ENCODE results near the gene ATE1.
"Not testable (repeated sequence)": the region's sequence is repeated elsewhere in the genome, so short reads cannot be mapped to it uniquely, and the experiment has no call there.

ATE1 gene

DNA sequence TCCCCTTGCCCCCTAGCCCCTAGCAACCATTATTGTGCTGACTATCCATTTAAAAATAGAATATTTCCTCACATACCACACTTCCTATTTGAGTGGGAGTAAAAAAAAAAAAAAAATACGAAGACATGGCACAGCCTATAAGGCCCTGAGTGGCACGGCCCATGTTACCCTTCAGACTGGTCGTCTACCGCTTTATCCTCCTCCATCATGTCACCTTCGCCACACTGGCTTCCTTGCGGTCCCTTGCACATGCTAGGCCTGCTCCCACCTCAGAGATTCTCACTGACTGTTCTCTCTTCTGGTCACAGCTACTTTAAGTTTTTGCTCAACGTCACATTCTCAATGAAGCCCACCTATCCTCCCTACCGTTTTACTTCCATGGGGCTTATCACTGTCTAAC is 130.3 kb downstream of the ATE1 start:
- in situ Hi-C loops (cut with MboI; ENCODE audit: low sequenced_read_pairs) = no loop called here

DNA sequence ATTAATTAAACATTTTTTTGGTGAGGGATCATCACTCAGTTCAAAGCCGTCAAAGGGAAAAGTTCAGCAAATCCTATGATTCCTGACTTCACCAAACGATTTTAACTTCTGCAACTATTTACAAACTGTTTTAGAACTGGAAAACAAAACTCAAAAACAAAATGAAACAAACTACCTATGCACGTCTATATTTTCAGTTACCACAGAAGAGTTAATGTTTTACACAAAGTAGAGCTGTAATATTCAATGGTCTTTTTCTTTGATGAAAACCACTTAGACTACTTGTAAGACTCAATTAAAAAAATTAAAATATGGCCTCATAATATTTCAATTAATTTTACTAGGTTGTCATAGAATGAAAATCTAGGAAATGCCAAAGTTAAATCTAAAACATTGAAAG is 131.5 kb downstream of the ATE1 start:
- in situ Hi-C loops (cut with MboI; ENCODE audit: low sequenced_read_pairs) = no loop called here

DNA sequence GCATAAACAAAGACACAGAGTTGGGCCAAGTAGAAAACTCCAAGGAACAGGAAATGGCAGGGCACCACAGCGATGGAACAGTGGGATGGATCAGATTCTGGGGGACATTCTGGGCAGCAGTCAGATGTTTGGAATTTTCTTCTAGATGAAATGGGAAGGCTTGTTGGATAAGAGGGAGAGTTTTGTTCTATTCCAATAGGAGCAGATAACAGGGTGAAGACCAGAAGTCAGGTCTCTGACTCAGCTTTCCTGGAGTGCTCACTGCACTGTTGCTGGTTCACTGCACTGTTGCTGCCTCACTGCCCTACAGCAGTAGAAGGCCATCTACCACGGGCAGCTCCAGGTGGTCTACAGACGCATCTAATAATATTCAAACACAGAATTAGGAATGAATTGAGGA is 135.6 kb downstream of the ATE1 start:
- in situ Hi-C loops (cut with MboI; ENCODE audit: low sequenced_read_pairs) = no loop called here

DNA sequence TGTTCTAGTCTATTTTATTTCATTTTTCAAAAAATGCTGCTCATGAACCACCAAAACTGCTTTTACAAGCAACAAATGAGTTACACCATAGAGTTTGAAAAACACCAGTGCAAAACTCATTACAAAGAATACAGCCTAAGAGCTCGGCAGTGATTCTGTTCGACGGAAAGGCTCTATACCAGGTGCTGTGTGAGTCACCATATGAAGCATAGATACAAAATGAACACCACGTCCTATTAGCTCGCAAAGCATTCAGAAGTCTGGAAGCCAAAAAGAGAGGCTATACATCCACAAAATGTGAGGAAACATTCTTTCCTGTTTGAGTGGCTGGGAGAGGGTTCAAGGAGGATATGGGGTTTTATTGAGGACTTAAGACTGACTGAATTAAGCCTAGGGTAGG is 136.1 kb downstream of the ATE1 start:
- in situ Hi-C loops (cut with MboI; ENCODE audit: low sequenced_read_pairs) = no loop called here

DNA sequence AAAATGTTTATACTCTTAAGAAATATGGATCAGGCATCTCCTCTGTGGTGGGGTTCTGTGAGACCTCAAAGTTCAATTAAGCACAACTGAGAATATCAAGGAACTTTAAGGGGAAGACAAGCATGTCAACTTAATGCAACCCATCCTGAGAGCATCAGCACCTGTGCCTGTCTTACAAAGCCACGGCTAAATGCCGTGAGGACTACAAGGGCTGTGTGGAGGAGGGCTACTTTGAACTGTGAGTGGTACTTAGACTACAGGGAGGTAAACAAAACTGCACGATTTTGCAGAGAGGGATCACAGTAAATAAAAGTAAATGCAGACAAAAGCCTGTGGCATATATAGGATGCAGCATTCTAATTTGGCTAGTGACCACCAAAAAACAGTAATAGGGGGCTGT is 139.1 kb downstream of the ATE1 start:
- in situ Hi-C loops (cut with MboI; ENCODE audit: low sequenced_read_pairs) = no loop called here

DNA sequence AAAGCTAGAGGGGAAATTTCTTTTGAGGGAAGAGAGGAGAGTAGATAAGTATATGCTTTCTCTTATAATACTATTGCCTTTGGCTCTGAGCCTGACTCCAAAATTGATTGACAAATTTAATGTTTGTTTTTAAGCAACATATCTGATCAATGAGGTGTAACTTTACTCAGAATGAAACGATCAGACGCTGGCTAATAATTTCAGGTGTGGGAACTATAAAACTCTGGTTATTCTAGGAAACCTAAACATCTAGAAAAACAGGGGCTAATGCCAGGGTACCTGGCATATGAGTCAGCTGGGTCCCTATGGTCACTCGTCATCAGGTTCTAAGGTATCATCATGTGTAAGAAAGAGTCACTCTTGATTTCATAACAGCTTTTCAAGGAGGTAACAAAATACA is 139.7 kb downstream of the ATE1 start:
- in situ Hi-C loops (cut with MboI; ENCODE audit: low sequenced_read_pairs) = no loop called here

DNA sequence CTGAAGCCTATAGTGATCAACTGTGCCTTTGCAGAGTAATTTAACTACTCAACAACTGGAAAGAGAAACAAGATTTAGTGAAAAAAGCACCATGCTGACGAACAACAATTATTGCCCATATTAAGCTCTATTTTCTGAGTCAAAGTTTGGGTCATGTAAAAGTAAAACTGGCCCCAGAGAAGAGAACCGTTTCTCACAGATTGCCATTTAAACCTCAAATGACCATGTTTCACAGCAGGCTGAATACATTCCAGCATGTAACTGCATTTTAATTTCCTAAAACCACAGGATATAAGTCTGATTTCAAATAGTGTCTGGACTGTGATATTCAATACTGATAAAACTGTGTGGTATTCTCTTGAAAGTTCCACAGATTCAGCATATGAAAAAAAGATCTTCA is 140.7 kb downstream of the ATE1 start:
- in situ Hi-C loops (cut with MboI; ENCODE audit: low sequenced_read_pairs) = no loop called here

DNA sequence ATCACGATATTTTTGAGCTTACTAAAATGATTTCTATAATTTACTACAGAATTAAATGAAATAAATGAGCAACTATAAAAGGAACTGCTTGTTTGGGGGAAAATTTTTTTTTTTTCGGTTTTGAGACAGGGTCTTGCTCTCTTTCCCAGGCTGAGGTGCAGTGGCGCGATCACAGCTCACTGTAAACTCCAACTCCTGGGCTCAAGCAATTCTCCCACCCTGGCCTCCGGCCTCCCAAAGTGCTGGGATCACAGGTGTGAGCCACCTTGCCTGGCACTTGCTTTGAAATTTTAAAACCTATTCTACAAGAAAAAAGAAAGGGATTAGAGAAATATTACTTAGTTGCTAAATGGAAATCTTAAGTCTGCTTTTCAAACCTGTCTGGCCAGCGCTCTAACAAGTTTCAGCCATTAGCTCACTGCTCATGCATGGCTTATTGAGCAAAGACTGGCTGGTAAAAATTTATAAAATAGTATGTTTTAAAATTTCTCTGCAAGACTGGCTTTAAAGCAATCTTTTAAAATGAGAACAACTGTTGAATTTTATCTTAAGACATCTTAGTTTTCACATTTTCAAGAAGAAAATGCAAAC is 144.0 kb downstream of the ATE1 start:
- in situ Hi-C loops (cut with MboI; ENCODE audit: low sequenced_read_pairs) = no loop called here

DNA sequence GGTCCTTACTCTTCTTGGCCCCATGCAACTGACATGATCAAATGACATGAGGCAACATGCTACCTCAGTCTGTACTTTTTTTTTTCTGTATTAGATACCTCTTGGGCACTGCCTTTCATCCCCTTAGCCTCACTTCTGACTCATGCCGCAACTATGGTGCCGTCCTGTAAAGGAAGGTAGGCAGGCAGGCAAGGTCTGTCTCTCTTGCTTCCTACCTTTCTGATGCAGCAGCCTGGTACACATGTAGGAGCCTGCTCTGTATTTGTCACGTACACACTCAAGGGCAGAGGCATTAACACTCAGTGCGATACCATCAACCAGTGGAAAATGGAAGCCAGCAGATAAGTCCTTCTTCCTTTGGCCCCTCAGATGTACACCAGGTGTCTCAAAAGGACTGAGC is 146.7 kb downstream of the ATE1 start:
- in situ Hi-C loops (cut with MboI; ENCODE audit: low sequenced_read_pairs) = no loop called here

DNA sequence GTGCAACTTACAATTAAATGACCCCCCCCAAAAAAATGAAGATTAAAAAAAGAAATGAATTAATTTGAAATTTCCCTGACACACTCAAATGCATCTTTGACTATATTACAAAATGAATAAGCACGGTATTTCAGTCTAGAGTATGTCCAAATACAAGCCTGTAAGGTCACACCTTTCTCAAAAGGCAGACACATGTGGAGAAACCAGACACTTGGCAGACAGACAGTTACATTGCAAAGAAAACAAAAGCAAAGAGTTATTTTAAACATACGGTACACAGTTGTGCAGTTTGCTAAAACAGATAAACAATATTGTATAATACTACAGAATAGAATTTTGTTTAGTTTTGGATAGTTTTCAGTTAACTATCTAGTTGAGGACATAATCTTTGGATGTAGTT is 153.0 kb downstream of the ATE1 start:
- in situ Hi-C loops (cut with MboI; ENCODE audit: low sequenced_read_pairs) = no loop called here

DNA sequence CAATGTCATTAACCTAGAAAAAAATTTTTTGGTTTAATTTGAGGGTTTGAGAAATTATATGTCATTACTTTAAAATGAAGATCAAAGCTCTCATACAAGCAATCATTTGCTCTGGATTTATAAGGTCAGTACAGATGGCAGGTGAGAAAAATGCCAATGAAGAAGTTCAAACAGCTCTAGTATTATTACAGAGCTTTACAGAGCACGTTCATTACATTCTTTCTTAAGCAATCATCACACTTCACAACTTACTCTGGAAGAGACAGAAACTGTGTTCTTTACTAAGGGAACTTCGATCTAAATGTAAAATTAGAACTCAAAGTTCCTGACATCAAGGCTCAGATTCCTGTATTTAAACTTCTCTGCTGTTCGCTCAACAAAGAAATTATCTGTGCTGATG is 153.4 kb downstream of the ATE1 start:
- in situ Hi-C loops (cut with MboI; ENCODE audit: low sequenced_read_pairs) = no loop called here

DNA sequence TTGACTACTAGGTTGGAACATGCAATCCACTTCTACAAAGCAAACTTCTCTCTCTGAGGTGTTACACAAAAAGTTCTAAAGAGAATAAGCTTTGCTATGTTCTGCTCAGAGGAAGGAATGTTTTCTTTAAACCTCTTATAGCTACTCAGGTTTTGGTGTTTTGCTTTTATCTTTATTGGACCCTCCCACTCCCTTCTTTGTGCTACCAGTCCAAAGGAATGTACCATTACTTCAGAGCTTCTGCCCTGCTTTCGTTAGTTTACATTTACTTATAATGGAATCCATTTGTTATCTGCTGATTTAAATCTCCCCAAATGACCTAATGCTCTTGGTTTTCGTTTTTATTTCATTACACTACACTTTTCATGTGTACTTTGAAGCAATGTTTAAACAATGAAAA is 154.9 kb downstream of the ATE1 start:
- in situ Hi-C loops (cut with MboI; ENCODE audit: low sequenced_read_pairs) = no loop called here

DNA sequence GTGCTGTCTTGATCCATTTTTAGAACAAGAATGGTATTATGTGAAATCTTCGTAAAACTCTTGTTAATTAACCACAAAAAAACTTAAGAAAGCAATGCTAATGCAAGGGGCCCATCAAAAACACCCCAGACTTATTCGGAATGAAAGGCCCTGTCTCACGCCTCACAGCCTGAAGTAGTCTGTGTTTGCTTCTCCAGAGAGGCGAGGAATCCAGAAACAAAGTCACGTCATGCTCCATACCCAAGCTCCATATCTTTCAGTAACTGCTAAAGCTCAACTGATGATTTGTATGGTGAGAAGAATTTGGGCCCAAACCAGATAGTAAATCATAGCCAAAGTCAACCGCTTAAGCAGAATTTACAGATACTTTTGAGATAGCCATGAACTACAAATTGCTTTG is 155.4 kb downstream of the ATE1 start:
- in situ Hi-C loops (cut with MboI; ENCODE audit: low sequenced_read_pairs) = no loop called here

DNA sequence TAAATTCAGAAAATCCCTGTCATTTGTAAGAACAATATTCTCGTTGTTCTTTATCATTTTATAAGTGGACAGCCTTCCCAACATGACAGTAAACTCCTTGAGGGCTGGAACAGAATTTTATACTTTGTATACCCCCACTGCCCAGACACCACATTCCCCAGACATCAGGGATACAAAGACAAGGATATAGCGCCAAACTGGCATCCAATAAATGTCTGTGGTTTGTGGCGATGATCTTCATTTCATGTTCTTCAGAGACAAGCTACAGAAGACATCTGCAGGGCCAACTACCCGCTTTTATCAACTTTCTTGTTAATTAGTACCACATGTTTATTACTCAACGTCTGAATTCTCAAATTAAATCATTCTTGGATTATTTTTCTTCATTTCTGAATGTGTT is 155.9 kb downstream of the ATE1 start:
- in situ Hi-C loops (cut with MboI; ENCODE audit: low sequenced_read_pairs) = no loop called here

DNA sequence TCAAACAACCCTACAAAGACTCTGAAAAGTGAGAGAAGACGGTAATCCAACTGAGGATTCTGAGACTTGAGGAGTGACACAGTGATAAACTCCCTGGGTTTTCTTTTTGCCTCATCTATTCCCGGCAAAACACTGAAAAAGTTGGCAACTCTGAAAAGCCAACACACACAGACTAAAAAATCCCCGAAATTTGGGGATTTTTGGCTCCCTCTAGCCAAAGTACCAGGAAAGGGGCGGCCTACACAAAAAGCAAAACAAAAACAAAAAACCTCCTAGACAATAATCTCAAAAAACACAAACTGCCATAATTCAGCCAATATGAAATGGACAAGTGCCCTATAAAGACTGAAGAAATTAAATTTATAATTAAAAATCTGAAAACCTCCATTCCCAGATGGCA is 161.4 kb downstream of the ATE1 start:
- in situ Hi-C loops (cut with MboI; ENCODE audit: low sequenced_read_pairs) = no loop called here

DNA sequence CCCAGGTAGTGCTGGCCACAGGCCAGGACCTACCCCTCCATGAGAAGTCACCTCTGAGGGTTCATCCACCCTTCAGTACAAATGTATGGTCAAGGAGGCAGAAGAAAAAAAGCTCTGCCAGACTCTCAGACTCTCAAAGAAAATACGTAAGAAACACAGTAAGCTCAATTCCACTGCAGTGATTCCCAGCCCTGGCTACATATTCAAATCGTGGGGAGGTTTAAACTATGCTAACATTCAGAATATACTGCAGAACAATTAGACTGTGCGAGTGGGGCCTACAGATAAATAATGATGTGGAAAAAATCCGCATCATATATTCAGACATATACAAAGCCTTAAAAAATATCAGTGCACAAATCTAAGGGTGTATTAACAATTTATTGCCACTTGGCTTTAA is 162.6 kb downstream of the ATE1 start:
- in situ Hi-C loops (cut with MboI; ENCODE audit: low sequenced_read_pairs) = no loop called here

DNA sequence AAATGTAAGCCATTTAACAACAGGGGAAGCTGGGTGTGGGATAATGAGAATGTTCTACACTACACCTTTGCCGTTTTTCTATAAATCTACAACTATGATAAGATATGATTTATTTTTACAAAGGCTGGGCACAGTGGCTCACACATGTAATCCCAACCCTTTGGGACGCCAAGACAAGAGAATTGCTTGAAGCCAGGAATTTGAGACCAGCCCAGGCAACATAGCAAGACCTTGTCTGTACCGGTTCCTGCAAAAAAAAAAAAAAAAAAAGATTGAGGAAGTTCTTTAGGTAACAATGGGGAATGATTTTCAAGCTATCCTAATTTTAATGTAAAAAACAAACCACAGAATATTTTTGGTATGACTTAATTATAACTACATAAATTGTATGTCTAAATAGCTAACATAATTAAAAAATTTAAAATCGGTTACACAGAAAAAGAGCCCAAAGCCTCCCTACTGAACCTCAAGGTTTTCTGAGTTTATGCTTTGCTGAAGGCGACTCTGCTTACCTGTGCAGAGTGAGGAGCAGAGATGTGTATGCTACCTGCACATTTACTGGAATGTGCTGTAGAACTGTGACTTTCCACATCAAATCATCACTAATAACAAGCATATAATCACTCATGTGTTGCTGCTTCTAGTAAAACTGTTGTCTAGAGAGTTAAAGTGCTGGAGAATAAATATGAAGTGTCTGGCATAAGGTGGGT is 163.4 kb downstream of the ATE1 start:
- in situ Hi-C loops (cut with MboI; ENCODE audit: low sequenced_read_pairs) = no loop called here

DNA sequence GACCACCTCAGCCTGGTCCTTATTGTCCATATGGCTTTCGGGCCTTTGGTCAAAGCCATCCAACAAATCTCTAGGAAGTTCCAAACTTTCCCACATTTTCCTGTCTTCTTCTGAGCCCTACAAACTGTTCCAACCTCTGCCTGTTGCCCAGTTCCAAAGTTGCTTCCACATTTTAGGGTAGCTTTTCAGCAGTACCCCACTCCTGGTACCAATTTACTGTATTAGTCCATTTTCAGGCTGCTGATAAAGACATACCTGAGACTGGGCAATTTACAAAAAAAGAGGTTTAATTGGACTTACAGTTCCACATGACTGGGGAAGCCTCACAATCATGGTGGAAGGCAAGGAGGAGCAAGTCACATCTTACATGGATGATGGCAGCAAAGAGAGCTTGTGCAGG is 170.6 kb downstream of the ATE1 start:
- in situ Hi-C loops (cut with MboI; ENCODE audit: low sequenced_read_pairs) = not testable (repeated sequence)

DNA sequence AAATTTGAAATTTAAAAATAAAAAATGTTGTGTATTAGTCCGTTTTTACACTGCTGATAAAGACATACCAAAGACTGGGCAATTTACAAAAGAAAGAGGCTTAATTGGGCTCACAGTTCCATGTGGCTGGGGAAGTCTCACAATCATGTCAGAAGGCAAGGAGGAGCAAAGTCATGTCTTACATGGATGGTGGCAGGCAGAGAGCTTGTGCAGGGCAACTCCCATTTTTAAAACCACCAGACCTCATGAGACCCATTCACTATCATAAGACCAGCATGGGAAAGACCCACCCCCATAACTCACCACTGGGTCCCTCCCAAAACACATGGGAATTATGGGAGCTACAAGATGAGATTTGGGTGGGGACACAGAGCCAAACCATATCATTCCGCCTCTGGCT is 172.3 kb downstream of the ATE1 start:
- in situ Hi-C loops (cut with MboI; ENCODE audit: low sequenced_read_pairs) = not testable (repeated sequence)

DNA sequence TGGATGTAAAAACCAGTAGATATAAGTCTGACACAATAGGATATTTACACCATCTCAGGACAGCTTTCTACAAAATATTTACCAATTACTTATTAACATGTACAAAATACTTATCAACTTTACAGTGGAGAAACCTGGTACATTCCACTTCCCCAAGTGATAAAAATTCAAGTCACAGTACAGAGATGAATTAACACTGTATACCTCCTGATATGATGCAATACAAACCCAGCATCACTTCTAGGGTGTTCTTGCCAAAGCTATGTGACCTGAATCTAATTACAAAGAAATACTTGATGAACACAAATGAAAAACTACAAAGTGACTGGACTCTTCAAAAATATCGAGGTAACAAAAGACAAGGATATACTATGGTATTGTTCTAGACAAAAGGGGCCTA is 173.2 kb downstream of the ATE1 start:
- in situ Hi-C loops (cut with MboI; ENCODE audit: low sequenced_read_pairs) = no loop called here

DNA sequence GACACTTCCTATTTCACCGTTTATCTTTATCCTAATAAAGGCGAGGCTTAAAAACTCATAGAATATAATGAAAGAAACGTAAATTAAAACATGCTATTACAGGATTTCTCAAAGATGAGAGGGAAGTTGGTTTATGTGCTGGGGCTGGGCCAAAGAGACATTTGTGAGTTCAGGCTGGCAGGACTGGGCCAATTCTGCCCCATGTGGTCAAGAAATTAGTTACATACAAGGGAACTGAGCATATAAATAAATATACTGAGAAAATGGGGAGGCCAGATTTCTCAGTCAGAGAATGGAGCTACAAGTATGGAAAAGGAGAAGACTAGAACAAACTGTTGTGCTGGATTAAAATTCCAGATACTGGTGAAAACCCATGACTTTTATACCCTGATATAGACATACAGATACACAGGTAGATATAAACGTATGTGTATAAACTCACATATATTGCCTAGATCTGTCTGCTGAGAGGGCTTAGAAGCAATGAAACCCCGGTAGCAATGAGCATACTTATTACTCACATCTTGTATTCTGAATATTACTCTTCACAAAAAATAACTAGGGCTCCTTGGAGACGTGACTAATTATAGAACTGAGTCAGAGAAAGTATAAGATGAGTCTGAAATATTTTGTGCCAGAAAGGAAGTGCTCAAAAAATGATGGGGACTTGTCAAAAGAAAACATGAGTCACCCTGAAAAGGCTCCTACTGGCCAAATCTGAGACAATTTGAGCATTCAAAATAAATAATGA is 173.9 kb downstream of the ATE1 start:
- in situ Hi-C loops (cut with MboI; ENCODE audit: low sequenced_read_pairs) = no loop called here

DNA sequence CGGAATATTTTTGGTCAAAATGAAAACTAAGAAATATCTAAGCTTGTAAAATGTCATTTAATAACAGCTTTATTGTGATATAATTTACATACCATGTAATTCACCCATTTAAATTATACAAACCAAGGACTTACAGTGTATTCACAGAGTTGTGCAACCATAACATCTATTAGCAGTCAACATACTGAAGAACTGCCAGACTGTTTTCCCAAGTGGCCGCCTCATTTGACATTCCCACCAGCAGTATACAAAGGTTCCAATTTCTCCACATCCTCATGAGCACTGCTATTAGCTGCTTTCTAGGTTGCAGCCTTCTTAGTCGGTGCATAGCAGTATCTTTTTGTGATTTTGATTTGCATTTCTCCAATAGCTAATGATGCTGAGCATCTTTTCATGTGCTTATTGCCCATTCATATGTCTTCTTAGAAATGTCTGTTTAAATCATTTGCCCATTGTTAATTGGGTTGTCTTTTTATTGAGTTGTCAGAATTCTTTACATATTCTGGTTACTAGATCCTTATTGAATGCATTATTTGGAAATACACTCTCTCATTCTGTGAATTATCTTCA is 176.6 kb downstream of the ATE1 start:
- in situ Hi-C loops (cut with MboI; ENCODE audit: low sequenced_read_pairs) = no loop called here
